Middle frontal gyrus (tissue), 1 donor: ENCODE results near the gene AEBP1.

Experiments used
- DNase-seq: peaks from one replicate; pipeline ENCODE4 v3.0.0-alpha.2; 2015; ENCODE audit warnings: low spot score; ENCODE audit errors: extremely low spot score

The AEBP1 gene

DNA sequence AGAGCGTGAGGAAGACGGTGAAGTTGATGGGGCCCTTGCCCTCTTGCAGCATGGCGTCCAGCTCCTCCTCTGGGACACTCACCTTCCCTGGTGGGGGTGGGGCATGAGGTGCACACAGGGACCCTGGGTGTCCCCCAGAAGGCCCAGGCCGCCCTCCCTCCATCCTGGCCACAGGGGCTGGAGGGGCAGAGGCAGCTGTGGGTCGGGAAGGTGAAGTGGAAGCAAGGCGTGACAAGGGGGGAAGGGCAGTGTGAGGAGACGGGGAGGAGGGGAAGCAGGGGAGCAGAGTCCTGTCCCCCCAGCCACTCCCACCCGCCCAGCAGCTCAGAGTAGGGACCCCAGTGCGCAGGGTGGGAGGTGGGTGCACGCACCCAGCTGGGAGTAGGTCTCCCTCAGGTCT, 36.2 kb downstream of the AEBP1 start:
- no peak for DNase-seq

DNA sequence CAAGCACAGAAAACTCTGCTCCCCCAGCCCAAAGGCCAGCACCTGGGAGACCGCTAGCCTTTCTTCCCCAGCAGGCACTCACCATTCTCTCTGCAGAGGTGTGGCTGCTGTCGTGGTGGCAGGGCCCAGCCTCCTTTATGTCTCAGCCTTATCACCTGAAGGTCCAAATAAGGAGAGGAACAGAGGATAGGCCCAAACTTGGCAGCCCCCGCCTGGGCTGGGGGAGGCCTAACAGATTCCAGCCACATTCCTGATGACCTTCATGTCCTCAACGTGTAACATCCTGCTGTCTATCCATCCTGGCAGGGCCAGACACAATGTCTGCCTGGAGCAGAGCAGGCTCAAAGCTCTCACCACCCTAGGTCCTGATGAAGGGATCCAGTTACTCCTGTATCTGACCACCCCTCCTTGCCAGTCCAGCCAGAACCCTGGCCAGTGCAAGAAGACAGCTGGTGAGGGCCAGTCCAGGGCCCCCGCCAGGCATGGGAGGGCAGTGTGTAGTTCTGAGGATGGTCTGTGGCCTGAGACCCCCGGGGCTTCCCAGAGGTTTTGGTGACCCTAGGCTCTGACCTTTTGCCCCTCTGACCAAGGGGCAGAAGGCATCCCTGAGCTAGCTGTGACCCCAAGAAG, 37.2 kb downstream of the AEBP1 start, which contains the start of gene MYL7:
Gene MYL7, minus strand, starts transcription at position 112 of the 630 bp plus-strand sequence. Its CDS starts 27 bp downstream, at position 85.
- DNase-seq, result no peak

DNA sequence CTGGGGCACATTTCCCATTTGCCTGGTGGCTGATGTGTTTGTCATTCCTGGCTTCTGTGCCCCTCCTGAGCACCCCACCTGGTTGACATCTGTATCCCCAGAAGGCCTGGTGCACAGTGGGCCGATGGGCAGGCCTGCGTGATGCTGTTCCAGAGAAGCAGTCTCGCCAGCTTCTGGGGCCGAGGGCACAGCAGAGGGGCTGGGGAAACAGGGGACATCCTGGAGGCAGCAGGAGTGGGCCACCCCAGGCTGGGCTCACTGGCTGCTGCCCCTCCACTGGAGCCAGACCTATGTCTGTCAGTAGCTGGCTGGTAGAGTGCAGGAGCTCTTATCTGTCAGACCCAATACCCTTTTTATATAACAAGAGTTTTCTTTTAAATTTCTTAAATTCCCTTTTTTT, 37.9 kb downstream of the AEBP1 start:
- DNase-seq, result no peak

DNA sequence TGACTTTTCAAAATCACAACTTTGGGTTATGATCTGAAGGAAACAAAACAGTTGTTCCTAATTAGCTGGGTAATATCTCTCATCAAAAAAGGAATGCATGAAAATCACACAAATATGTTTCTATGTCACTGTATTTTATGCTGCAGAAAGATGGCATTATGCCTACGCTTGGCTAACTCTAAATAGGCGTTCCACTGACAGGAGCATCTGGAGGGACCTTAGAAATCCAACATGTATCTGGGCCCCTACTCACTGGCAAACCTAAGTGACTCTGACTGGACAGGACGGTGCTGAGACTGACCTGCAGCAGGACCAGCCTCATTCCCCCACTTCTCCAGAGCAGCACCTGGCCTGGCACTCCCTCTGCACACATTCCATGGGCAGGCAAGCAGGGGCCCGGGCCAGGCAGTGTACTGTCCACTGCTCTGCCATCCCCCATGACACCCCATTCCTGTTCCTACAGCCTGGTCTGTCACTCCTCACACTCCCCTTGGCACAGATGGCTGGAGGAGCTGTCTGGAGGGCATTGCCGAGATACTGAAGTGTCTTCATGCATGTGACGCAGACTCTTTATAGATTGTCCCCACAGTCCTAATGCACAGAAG, 39.6 kb downstream of the AEBP1 start:
- DNase-seq, result no peak

DNA sequence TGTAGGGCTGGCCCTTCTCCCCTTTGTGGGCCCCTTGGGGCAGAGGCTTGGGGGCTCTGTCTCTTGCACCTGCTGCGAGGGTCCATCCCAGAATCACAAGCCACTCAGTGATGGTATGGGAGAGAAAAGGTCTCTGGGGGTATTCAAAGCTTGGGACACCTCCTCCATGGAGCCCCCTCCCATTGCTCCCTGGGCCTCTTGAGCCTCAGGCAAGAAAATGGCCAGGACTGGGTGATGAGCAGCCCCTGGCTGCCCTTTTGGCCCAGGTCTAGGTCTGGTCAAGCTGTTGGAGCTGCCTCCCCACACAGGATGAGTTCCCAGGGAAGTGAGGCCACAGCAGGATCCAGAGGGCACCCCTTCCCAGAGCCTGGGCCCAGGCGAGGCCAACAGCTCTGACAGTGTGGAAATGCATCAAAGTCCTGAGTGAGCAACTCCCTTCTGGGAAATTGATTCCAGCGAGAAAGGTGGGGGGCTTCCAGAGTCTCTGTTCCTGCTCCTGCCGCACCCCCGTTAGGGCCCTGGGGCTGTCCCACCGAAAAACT, 40.4 kb downstream of the AEBP1 start:
- DNase-seq, result no peak

DNA sequence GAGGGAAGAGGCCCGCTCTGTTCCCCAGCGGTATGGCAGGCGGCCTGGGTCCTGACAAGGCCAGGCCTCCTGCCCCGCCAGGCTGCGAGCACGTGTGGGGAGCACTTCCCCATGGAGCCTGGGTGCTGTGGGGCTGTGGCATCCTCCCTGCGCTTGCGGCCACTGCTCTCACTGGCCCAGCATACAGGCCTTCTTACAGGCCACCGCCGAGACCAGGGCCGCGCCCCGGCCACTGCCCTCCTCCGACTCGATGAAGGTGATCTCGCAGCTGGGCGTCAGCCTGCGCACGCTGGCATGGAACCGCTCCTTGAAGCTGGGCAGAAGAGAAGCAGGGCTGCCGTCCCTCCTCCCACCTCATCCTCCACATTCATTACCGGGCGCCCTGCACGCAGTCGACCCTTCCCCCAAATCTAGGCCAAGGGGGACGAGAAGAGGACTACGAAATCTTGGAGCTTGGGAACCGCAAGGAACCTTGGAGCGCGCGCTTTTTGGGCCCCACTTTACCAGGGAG, 40.9 kb downstream of the AEBP1 start:
- no peak for DNase-seq

DNA sequence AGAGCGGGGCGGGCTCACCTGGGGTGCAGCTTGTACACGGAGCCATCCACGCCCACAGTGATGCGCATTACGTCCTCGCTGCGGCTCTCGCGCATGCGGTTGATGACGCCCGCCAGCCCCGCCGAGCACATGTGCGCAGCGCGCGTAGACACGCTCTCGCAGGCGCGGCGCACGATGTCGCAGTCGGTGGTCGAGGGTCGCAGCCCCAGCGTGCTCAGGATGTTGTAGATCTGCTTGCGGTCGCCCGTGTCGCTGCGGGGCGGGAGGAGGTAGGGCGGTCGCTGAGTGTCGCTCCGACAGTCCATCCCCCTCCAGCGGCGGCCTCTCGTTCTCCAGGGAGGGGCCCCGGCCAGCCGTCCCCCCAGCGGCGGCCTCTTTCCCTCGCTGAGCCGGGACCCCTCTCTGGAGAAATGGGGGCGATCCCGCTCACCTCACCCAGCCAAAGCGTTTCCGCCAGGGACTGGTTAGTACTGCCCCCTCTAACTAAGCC, 41.4 kb downstream of the AEBP1 start:
- DNase-seq, result peak; percentile 21

DNA sequence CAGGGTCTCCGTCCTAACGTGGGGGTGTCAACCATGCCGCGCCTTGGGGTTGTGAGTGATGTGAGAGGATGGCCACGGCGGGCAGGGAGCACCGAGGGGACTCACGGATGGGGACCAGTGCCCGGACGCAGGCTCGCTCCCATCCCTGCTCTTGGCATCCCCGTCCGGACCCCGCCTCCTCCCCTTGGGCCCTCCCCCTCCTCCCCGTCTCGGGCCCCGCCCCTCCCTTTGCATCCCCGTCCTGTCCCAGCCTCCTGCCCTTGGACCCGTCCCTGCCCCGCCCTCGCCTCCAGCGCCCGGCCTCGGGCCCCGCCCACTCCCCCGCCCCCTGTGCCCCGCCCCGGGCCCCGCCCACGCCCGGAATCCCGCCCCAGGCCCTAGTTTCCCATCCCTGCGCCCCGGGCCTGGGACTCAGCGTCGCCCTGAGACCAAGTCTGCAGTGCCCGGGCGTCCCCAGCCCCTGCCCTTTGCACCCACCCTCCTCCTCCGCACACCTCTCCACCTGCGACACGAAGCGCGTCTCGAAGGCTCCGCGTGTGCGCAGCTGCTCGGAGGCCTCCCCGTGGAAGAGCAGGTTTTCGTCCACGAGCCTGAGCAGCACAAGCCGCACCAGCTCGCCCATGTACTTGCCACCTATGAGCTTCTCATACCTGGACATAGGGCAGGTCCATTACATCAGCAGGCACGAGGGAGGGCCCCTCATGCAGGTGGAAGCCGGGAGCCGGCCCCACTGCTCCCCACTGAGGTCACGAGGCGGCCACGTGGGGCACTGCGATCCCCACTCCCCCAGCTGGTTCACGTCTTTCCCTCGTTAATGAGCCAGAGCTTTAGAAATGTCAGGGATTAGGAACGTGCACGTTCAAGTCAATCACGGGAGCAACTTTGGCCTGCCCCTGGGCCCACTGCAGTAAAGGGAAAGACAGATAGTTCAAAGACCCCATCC, 42.1 kb downstream of the AEBP1 start:
- no peak for DNase-seq

DNA sequence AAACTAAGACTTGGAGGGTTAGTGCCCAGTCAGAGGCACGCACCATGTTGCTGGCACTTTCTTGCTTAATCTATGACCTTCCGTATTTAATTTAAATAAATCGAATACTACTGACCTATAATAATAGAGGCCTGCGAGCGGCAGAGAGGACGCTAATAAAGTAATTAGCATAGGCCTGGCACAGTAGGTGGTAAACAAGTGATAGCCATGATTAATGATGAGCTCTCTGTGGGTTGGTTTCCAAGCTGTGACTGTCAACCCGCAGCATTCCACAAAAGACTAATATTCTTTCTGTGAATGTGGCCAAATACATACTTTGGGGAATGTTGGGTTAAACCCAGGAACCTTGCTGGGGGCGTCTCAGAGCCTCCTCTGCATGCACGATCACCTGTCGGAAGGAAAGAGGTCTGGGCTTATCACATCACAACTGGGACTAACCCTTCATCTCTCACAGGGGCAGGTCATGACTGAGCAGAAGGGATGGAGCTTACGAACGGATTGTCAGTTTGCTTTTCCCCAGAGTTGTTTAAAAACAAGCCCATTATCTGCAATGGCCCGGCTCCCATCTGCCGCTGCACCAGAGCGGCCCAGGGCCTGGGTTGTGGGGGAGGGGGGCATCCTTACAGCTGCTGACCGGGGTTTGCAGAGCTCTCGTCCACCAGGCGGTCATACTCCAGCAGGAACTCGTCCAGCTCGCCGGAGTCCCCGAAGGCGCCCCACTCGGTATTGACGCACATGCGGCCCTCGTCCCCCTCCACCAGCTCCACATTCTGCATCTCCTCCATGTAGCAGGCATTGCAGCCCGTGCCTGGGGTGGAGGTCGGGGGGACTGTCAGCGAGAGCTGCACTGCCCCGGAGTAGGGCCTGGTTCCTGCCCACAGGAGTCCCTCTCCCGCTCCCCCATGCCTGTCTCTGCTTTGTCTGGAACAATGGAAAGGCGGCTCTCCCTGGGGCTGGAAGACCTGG, 43.2 kb downstream of the AEBP1 start:
- DNase-seq, result no peak

DNA sequence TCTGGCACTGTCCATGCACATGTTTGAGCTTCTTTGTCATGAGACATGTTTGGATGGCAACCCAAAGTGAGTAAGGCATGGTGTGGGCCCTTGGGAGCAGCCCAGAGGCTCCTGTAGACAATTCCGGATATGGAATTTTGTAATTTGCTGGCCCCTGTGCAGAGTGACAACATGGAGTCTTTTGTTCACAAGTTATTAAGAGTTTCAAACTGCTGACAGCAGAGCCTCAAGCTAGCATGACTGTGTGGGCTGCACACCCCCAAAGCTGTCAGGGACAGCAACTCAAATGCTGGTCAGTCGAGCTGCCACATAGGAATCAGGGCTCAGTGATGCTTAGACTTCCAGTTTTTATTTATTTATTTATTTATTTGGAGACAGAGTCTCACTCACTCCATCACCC, 44.0 kb downstream of the AEBP1 start:
- DNase-seq, result no peak

DNA sequence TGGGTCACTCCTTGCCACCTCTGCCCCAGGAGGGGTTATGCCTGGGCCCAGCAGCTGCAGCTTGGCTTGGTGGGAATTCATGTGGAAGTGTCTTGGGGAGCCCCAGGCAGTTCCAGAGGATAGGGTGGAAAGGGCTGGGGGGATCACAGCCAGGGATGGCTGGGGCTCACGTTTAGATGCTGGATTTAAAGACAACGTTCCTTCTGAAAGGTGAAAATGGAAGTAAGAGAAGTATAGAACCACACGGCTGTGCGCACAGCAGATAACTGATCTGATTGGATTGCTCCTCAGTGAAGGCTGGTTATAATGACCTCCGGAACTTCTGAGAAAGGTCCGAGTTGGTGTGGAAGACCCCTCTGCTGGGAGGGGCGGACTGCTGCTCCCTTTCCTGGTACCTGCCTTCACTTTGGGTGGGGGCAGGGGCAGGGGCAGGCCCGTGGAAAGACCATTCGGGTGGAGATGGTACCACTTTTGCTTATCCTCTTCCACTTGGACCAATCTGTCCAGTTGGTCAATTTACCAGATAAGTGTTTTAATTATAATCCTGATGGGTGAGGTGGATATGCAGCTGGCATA, 44.9 kb downstream of the AEBP1 start:
- no peak for DNase-seq

DNA sequence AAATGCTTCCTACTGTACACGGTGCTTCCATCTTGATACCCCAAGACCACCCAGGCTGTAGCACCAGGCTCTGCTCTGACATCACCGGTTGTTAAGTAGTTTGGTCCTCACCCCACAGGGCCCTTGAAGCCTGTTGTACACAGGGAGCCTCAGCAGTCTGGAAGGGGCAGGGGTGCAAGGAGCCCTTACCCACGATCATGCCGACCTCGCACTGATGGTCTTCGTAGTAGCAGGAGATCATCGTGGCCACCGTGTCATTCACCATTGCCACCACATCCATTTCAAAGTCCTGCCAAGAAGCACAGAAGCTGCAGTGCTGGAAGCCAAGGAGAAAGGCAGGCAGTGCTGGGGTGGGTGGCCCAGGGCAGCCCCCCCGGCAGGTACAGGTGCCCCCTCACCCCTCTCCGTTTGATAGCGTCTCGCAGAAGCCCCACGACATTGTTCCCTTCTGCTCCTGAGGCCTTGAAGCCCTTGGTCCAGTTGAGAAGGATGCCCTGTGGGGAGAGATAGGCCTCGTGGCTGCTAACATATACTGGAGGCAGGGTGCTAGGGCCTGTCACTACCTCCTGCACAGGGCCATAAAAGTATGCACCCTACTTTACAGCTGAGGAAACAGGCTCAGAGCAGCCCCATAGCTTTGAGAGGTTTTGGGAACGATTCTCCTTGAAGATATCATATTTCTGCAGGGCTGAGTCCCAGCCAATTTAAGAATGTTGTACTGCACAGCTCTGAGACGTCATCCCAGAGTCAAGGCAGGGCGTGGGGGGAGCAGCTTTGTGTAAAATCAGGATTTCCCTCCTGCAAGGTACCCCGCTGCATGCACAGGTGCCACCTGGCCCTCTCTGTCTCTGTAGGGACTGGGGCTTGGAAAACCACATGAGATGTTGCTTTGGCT, 45.7 kb downstream of the AEBP1 start:
- DNase-seq, result no peak

DNA sequence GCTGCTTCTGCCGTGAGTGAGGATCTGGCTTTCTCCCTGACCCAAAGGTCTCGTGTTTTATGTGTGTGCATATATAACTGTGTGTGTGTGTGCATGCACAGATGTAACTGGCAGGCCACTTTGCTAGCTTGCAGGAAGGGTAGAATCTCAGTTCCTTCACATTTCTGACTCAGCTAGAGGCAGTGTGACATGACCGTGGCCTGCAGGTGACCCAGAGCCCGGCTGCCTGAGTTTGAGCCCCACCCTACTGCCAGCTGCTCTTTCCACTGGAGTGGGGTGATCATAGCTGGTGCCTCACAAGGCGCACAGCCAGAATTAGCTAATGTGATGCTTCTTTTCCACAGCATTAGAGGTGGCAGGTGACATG, 46.3 kb downstream of the AEBP1 start:
- no peak for DNase-seq

DNA sequence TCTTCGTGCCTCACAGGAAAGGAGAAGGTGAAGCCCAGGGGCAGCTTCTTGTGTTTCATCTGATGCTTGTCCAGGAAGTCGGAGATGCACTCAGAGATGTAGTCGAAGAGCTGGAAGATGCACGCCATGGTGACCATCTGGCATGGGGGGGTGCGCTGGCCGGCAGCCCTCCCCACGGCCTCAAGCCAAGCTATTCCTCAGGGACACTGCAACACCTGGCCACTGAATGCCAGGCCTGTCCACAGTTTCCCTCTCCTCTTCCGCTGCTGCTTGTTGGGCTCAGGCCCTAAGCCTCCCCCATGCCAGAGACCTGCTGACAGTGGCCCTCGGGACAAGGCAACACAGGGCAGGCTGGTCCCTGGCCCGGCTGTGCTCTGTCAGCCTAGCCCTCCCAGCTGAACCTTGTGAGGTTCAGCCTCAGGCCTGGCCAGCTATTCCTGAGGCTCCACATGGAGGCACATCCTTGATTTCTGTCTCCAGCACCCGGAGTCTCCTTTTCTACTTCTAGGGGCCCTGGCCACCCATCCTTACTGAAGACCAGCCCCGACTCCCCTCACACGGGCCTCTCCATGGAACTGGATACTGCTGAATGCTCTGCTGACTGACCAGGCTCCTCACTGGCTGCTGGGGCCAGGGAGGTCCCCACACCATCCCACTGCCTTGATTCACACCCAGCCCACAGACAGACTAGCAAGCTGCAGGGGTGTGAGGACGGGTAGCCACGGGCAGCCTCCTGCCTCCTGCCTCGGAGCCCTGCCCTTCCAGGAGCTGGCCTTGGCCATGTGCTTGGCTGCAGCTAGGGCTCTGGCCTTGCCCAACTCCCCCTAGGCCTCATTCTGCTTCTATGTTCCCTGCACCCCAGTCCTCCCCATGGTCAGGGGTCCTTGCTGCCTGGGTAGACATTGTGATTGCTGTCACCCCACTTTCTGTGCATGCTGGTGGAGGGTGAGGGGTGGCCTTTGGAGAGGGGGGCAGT, 47.1 kb downstream of the AEBP1 start:
- DNase-seq, result no peak

DNA sequence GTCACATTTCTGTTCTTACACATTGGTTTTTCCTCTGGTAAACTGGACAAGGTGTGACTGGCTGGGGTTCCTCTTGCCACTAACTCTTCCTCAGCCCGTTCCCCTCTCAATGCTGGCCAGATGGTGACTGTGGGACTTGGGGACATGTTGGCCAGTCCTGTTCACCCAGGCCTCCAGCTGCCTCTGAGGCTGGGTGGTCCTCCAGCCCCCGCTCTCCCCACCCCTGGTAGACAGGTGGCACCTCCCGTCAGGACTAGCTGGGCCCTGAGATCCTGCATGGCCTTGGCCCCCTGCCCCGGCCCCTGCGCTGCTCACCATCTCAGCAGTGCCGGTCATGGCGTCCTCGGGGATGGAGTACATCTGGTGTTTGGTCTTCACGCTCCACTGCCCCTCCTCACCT, 47.8 kb downstream of the AEBP1 start:
- no peak for DNase-seq

DNA sequence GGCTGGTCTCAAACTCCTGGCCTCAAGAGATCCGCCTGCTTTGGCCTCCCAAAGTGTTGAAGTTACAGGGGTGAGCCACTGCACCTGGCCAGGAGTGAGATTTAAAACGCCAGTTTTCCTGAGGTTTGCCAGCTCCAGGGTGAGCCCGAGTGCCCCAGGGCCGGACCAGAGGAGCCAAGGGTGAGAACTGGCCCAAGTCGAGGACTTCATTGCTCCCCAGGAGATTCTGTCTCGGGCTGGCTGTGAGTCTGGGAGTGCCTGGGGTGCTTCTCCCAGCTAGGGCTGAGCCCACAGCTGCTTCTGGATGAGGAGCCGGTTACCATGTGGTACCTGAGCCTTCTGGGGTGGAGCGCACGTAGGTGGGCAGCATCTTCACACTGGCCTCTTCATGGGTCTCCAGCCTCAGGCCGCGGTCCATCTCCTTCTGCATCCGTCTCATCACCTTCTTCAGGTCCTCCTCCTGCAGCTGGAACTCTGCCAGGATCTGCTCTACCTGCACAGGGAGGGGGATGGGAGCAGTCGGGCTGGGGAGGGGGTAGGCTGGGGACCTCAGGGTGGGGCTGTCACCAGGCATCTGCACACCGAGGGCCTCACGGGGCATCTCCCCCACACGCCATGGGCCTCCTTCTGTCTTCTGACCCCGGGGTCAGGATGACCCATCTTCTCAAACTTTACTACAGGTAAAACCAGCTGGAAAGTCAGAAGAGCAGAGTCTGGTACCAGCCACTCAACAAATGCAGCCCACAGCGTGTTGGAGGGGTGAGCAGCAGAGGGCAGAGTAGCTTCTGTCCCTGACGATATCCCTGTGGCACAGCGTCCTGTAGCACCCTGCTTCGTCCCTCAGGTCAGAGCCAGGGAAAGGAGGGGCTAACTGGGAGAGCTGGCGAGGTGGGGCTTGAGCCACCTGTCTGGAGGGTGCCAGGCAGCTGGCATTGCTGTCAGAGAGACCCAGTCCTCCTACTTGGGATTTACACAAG, 49.1 kb downstream of the AEBP1 start:
- DNase-seq, result no peak

DNA sequence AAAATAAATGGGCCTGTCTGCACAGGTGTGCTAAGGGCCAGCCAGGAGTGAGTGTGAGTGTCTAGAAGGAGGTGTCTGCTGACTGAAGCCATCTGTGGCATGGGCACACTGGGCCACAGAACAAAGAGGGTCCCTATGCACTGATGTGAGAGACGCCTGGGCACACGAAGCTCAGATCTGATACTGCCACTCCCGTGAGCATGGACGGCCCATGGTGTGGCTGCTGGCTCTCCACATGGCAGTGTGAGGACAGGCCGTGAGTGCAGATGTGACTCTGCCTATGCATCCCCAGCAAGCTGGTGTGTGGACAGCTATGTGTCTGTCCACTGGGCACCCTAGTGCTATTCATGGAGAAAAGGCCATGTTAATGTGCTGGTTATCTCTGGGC, 49.8 kb downstream of the AEBP1 start:
- DNase-seq, result no peak
